AG09319 (cell line): Measurements from ENCODE around the gene TMEM108.

ENCODE experiments used
- DNase-seq: peaks from one replicate; pipeline ENCODE4 v3.0.0-alpha.2; 2010; ENCODE audit warnings: low read depth; ENCODE audit errors: extremely low read depth
- TF ChIP-seq, protein P1 (sequence below): IDR thresholded peaks from 2 replicates; pipeline ENCODE4 v1.5.1; 2011; ENCODE audit warnings: low read depth, mild to moderate bottlenecking, inconsistent platforms, low read length, moderate library complexity

Gene TMEM108

DNA sequence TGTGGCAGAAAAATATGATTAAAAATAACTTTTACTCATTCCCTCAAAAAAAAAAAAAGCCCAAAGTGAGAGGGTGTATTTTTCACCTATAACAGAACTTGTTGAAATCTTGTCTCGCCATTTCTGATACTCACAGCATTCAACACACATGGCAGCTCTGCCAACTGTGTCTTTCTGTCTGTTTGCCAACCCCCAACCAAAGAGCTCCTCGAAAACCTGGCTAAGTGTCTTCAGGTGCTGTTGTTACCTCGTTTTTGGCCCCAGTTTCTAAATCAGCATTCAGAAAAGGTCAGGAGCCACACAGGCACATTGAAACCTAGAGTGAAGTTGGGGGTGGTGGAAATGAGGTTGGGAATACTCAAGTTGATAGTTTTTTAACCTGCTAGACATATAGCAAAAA is 123.5 kb downstream of the TMEM108 start:
- no peak for DNase-seq
- TF ChIP-seq, protein P1, sequence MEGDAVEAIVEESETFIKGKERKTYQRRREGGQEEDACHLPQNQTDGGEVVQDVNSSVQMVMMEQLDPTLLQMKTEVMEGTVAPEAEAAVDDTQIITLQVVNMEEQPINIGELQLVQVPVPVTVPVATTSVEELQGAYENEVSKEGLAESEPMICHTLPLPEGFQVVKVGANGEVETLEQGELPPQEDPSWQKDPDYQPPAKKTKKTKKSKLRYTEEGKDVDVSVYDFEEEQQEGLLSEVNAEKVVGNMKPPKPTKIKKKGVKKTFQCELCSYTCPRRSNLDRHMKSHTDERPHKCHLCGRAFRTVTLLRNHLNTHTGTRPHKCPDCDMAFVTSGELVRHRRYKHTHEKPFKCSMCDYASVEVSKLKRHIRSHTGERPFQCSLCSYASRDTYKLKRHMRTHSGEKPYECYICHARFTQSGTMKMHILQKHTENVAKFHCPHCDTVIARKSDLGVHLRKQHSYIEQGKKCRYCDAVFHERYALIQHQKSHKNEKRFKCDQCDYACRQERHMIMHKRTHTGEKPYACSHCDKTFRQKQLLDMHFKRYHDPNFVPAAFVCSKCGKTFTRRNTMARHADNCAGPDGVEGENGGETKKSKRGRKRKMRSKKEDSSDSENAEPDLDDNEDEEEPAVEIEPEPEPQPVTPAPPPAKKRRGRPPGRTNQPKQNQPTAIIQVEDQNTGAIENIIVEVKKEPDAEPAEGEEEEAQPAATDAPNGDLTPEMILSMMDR, result no peak

DNA sequence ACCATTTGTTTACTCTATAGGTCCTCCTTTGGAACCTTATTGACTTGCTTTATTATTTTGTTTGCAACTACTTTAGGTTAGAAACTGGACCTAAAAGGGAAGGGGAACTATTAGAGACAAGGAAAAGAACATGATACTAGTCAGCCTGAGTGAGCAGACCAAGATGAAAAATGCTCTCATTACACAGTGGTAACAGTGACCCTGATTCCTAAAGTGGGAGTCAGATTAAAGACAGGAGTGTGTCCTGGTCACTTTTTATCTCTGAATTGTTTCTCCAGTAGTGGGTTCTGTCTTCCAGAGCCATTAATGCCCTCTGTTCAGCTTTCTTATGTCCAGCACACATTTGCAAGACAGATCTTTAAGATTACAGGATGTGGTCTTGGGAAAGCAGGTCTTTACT is 124.1 kb downstream of the TMEM108 start:
- DNase-seq, result no peak
- TF ChIP-seq, protein P1, result no peak

DNA sequence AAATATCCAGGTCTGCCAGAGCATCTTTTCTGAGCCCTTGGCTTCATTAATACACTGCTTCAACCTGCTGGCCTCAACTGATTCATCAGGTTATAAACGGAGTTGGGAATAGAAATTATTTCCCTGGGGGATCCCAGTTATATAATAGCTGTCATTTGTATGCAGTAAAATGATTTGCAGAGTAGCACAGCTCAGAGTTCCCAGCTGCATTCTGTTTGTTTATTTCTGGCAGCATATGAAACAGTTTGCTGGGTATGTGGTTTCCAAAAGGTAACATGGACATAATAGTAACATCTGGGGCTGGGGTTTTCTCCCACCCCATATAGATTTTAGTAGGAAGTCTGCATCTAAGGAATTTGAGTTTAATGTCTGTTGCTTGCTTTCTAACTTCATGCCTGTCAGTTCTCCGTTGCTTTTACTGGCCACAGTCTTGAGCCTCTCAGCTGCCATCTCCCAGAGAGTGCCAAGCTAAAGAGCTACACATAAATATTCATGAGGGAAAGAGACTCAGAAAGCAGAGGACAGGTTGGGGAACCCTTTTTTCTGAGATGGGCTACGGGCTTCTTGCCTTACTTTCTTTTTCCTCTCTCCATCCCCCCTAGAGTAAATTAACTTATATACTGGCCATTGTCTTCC is 124.6 kb downstream of the TMEM108 start:
- TF ChIP-seq, protein P1, result no peak
- DNase-seq, result no peak

DNA sequence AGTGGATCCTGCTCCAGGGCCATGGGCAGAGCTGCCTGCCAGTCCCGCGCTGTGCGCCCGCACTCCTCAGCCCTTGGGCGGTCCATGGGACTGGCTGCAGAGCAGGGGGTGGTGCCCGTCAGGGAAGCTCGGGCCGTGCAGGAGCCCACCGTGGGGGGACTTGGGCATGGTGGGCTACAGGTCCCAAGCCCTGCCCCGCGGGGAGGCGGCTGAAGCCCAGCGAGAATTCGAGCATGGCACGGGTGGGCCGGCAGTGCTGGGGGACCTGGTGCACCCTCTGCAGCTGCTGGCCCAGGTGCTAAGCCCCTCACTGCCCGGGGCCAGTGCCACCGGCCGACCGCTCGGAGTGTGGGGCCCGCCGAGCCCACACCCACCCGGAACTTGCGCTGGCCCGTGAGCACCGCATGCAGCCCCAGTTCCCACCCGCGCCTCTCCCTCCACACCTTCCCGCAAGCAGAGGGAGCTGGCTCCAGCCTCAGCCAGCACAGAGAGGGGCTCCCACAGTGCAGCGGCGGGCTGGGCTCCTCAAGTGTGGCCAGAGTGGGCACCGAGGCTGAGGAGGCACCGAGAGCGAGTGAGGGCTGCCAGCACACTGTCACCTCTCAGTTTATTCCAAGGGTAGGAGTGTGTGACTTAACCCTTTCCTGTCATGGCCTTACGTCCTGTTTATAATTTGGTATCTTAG is 129.3 kb downstream of the TMEM108 start:
- TF ChIP-seq, protein P1, result no peak
- no peak for DNase-seq

DNA sequence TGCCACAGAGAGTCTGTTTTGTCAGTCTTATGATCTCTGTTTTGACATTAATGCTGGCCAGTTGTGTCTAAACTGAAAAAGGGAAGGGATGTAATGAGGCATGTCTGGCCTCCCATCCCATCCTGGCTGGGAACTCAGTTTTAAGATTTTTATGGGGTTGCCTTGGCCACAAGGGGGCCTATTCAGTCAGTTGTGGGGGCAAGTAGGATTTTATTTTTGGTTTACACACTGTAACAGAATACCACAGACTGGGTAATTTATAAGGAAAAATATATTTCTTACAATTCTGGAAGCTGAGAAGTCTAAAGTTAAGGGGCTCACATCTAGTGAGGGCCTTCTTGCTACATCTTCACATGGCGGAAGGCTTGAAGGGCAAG is 129.8 kb downstream of the TMEM108 start:
- TF ChIP-seq, protein P1, result no peak
- DNase-seq, result no peak

DNA sequence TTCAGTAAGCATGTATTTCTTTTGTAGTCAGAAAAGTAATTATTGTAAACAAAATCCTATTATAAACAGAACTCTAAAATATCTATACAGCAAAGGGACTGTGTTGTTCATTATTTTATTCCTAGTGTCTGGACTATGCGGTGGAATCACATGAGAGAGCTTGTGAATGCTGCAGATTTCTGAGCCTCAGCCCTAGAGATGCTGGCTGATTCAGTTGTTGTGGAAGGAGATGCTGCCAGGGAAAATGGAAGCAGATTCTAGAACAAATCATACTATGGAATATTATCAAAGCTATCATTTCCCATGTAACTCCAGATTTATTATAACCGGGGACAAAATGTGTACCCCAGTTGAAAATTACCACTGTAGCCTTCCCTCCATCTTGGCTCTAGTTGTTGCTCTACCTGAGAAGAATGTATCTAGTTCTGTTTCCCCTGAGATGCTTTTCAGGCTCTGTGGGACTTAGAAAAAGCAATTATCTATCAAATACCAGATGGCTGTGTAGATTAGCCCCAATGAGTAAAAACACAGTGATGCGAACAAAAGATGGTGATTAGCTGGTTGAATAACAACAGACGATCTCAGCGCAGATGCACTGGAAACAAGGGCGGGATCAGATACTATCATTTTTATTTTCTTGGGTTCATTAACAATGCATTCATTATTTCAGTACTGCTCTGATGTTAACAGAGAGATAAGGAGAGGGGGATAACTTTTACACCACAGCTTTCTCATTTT is 131.3 kb downstream of the TMEM108 start:
- DNase-seq, result no peak
- TF ChIP-seq, protein P1, result no peak

DNA sequence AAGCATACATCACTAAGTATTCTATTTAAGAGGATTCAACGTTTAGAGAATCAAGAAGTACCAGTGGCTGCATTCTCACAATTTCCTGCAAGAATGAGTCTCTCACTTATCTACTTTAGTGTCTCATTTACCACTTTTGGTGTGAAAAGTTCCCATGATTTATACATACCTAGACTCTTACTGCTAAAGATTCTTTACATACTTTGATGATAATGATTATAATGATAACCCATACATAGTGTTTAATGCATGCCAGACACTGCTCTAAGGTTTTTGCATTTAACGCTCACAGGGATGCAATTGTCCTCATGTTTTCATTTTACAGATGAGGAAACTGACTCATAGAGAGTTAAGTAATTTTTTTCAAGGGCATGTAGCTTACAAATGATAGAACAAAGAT is 133.6 kb downstream of the TMEM108 start:
- TF ChIP-seq, protein P1, result no peak
- DNase-seq, result no peak
